Posterior cingulate gyrus (tissue), 11 donors: ENCODE measurements around the gene QRFP.

Source experiments
- DNase-seq, 10 donors: peaks; one replicate each; pipeline versions ENCODE4 v3.0.0 to v3.0.0-alpha.2; 2020 to 2021; ENCODE audit warnings: mixed read lengths in 3 of 10
- intact Hi-C: fragments of 100-400 bp; cut with DNase I; formaldehyde crosslinking; loops from one replicate; pipeline ENCODE4 v1.15.1; 2023

Gene QRFP

GRCh38 chr9:130896233-130897014 lies at the start of gene QRFP:
Gene QRFP (minus strand): TSS chr9:130896812. CDS start chr9:130893838, 2,974 bp downstream.
- DNase-seq = no peak
- intact Hi-C loops = no loop called here

GRCh38 chr9:130945173-130945572 lies 48.6 kb upstream of the QRFP start:
- intact Hi-C loops = loop anchor here (2.0 kb wide), 1 partner anchor 244 kb away; no protein-coding TSS in a partner anchor
- no peak for DNase-seq

GRCh38 chr9:130944510-130945058 lies 48.0 kb upstream of the QRFP start:
- no peak for DNase-seq
- intact Hi-C loops = loop anchor here (2.0 kb wide), 1 partner anchor 244 kb away; no protein-coding TSS in a partner anchor

- peak in 1 of 10 donors; percentile 22 for DNase-seq
- intact Hi-C loops = loop anchor here (2.0 kb wide), 1 partner anchor 243 kb away; no protein-coding TSS in a partner anchor
These were observed 47.2 kb upstream of the QRFP start for GRCh38 chr9:130943777-130944176.

DNA sequence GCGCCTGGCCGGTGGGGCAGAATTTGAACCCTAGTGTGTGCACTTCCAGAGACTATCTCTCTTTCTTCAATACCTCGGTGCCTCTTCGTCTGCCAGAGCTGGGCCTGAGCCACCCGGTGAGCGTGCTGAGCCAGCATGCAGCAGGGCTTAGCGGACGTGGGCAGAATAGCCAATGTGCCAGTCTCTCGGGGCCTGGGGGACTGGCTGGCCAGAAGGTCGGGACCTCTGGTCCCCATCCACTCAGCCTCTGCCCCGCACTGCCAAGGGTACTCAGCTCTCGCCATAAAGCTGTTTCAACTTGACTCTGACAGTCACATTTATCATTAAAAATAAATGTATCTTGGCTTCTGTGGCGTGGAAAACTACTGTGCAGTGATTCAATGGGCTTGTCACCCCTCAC lies 46.6 kb upstream of the QRFP start:
- peak in 1 of 10 donors; percentile 64 for DNase-seq
- intact Hi-C loops = no loop called here

- intact Hi-C loops = no loop called here
- DNase-seq = no peak
These were observed 46.1 kb upstream of the QRFP start for GRCh38 chr9:130942679-130943078.

DNA sequence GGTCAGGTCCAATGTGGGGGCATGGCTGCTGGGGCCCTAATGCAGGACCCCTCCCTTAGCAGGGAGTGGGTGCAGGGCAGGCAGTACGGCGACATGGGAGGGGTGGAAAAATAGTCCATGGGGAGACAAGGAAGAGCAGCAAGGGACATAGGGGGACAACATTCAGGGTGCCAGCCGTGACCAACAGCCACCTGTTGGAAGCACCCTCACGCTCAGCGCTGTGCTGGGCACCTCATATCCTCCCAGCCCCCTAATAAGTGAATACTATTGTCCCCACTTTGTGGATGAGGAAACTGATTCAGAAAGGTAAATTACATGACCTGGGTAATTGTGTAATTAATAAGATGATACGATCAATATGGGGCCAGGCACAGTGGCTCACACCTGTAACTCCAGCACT lies 45.5 kb upstream of the QRFP start:
- intact Hi-C loops = no loop called here
- DNase-seq = no peak

DNA sequence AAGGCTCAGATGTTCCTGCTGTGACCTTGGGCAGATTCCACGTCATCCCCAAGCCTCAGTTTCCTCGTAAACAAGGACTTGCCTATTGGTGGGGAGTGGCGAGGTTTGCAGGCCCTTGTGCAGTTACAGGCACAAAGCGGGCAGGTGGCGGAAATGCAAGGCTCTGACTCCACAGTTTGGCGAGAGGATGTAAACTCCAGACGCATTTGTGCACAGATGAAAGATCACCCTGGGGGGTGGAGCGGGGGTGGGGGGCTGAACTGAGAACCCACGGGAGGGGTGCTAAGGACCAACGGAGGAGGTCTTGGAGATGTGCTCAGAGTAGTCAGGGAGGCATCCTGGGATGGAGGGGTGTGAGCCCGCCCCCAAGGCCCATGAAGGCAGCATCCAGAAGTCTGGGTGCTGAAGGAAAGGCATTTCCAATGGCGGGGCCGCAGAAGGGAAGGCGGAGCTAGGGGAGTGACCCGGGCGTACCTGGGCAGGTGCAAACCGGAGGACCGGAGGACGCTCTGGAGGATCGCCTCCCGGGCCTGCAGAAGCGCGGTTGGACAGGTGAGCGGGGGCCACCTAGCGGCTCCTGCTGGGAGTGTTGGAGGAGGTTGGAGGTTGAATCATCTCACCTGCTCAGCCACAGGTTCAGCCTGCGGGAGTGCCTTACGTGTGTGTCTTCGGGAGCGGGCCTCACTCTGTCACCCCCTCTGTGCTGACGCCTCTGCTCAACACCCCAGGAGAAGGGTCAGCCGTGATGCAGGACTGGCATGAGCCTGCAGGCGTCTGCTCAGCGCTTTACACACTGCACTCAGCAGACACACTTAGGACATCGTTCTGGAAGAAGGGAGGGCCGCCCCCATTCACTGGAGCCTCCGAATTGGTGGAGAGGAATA lies 44.3 kb upstream of the QRFP start:
- intact Hi-C loops = loop anchor here (2.0 kb wide), 2 partner anchors 70 to 232 kb away; no protein-coding TSS in a partner anchor
- peak; percentile 43 to 95 (median 71) for DNase-seq

DNA sequence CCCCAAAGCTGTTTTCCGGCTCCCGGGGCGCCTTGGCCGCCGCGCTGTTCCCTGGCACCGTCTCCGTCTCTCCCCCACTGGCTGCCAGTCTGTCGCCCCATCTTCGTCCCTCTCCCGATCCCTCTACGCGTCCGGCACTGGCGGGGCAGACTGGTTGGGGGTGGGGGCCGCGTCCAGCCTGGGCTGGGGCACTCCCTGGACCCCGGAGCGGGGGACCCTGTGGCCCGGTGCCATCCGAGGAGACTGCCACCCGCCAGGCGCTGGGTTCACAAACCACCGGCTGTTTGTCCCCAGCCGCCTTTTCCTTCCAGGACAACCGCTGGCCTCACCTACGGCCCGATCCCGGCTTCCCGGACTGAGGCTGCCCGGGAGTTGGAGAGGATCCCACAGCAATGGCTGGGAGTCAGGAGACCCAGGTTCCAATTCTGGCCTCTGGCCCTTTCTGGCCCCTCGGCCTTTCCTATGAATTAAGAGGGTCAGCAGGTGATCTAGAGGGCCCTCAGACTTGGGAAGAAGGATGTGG lies 43.5 kb upstream of the QRFP start:
- intact Hi-C loops = loop anchor here (2.0 kb wide), 2 partner anchors 69 to 231 kb away; no protein-coding TSS in a partner anchor
- peak in 1 of 10 donors; percentile 80 for DNase-seq

DNA sequence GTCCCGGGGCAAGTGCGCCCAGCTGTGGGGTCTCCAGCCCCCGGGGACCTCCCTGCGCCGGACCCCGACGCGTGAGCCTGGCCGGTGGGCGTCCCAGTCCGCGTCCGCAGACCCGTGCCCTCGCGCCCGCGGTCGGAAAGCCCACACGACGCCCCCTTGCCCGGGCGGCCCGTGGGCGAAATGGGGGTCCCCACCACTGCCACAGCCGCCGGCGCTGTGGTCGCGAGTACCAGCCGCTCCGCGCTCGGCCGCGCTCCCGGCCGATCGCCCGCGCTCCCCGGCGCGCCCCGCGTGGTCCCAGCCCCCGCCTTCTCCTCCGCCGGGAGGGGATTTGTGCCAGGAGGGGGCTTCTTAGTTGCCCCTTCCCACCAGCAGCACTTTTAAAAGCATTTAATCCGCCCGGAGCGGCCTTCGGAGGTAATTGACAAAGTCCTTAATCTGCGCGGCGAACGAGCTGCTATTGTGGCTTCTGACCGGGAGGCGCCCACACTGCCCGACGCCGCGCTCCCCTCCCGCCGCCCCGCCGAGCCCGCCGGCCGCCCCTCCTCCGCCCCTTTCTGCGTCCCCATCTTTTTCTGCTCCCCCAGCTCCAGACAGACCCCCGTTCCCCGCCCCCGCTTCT lies 42.9 kb upstream of the QRFP start:
- peak in 1 of 10 donors; percentile 78 for DNase-seq
- intact Hi-C loops = loop anchor here (2.0 kb wide), 2 partner anchors 69 to 231 kb away; no protein-coding TSS in a partner anchor

GRCh38 chr9:130938652-130939404 lies 42.2 kb upstream of the QRFP start, which contains the start of gene FIBCD1:
Gene FIBCD1 (minus strand): TSS chr9:130939247. CDS start chr9:130938607, 640 bp downstream.
- intact Hi-C loops = no loop called here
- peak in 1 of 10 donors; percentile 78 for DNase-seq

- DNase-seq = peak in 1 of 10 donors; percentile 58
- intact Hi-C loops = no loop called here
These were observed 41.6 kb upstream of the QRFP start for GRCh38 chr9:130938184-130938651.

DNA sequence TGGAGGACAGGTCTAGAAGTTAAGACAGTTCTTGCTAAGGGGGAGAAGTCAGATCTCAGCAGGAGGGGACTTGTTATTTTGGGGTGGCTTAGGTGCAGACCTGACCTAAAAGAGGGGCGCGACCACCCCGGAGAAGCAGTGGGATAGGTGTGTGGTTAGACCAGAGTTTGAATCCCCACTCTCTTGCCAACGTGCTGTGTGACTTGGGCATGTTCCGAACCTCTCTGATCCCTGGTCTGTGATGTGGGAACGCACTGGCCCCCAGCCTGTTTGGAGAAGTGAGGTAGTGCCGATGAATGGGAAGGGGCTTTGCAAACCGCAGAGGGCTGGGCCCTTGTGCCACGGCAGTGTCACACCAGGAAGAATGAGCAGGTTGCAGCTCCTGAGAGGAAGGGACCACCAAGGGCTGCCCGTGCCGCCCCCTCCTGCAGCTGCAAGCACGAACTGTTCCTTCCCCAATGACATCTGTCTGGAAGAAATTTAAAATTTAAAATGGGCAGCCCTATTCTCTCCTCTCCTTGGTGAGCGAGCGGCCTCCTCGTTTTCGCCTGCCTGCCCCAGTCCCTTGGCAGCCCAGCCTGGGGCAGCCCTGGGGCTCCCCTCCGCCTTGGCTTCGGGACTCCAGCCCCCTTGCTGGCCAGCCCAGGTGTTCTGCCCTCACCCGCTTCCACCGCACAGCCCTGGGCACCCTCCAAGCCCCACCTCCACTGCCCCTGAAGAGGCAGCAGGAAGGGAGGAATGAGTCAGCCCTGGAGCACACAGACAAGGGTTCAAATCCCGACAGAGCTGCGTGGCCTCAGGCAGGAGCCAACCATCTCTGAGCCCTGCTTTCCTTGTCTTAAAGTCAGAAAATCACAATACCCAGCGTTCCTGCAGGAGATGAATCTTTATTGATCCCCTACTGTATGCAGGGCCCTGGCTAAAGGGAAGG lies 40.8 kb upstream of the QRFP start:
- intact Hi-C loops = no loop called here

DNA sequence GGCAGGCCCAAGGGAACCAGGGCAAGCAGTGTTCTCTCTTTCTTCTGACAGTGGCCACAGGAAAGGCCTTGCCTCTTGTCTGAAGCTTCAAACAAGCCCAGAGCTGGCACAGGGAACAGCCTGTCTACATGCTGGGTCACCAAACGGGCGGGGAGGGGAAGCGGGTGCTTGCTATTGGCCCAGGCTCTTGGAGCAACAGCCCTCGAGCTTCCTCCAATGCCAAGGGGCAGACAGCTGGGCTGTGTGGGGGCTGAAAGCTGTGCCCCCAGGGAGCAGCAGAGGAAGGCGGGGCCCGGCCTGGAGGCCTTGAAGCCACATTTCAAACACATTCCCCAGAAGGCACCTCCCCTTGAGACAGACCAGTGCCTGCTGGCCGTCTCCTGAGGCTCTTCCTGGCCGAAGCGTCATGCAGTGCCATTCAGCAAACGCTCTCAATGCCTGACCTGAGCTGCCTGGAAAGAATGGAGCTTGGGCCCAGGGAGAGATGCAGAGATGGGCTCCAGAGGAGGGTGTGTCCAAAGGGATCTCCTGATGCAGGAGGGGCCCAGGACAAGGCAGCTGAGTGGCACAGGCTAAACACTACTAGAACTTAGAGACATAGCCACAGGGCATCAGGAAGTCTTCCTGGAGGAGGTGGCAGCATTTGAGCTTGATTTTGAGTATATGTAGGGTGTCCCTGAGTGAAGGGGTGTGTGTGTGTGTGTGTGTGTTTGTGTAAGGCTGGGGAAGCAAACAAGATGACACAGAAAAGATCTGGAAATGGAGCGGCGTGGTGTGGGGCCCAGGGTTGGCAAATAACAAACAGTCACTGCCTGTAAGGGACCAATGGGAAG lies 39.9 kb upstream of the QRFP start:
- intact Hi-C loops = no loop called here
- peak in 1 of 10 donors; percentile 78 for DNase-seq

More for the DNA sequence above, 40.8 kb upstream of the QRFP start:
- peak in 1 of 10 donors; percentile 66 for DNase-seq

DNA sequence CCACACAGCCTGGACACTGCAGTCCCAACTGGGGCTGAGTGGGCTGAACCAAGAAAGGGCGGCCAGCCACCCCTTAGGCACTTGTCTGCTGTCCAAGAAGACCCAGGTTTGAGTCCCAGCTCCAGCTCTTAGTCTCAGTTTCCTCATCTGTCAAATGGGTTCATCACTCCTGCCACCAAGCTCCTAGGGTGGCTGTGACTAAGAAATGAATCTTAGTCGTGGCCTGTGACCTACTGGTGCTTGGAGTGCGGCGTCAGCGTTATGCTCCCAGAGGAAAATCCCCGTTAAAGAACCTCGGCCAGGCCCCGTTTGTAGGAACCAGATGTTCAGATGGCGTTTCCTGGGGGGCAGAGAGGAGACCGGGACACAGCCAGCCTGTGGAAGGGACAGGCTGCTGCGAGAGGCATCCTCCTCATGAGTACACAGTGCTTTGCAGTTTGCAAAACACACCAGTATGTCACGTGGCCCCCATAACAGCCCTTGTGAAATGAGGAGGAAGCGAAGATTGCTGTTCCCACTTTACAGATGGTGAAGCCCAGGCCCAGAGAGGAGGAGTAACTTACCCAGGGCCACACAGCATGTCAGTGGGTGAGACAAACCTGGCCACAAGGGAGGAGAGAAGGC lies 39.1 kb upstream of the QRFP start:
- no peak for DNase-seq
- intact Hi-C loops = no loop called here
